ENCODE data around the gene ELOVL6. TPM values are rescaled to one million over a fixed set of nuclear protein-coding genes. Genes with fewer than 3 reads are reported as not detected.

ELOVL6 gene
- 1 to 10 TPM; 1.3 to 1.5 TPM for total RNA-seq
- 3.5 TPM for polyA plus RNA-seq (ENCODE audit: insufficient read depth, low read depth, low replicate concordance)
- long read RNA-seq, donor 1, full-length matches to known transcripts, result 27 of 27 reads
- long read RNA-seq, donor 1, partial matches to known transcripts, result 0 of 27 reads
- long read RNA-seq, donor 1, other reads (novel, unspliced or antisense), result 0 of 27 reads
- long read RNA-seq, donor 2, full-length matches to known transcripts, result 14 of 14 reads
- long read RNA-seq, donor 2, partial matches to known transcripts, result 0 of 14 reads
- long read RNA-seq, donor 2, other reads (novel, unspliced or antisense), result 0 of 14 reads

- DNase-seq, result peak; percentile 67
Observed at GRCh38 chr4:110198435-110199416, at the start of gene ELOVL6. Gene ELOVL6, minus strand, starts transcription at chr4:110198615. Its CDS starts 280 bp downstream, at chr4:110198335.

GRCh38 chr4:110248100-110248499, 49.7 kb upstream of the ELOVL6 start:
- Histone ChIP-seq H3K27me3 (no peaks in the 10 kb centered on the region), H3K4me3 (no peak overlapping the region), H3K36me3 (ENCODE audit: low read depth, missing control alignments) (no peaks in the 10 kb centered on the region), H3K9me3 (no peaks in the 10 kb centered on the region), H3K27ac (no peak overlapping the region), H3K4me1 (no peaks in the 10 kb centered on the region)
- intact Hi-C loops (cut with DNase I; ENCODE audit: low total_unique reads), result no loop called here
- no peak for DNase-seq
- WGBS, 2 donors, result 80 to 82% methylated on average over 4 of the region's 4 CpGs
- TF ChIP-seq CTCF (IDR thresholded peaks at IDR 0.05), result no peak
- TF ChIP-seq POLR2A (IDR thresholded peaks at IDR 0.05), result no peak

More at GRCh38 chr4:110198435-110199416, at the start of gene ELOVL6:
- H3K4me3 ChIP-seq, result peak within 1 kb of the TSS; percentile 85 to 88
- intact Hi-C loops (cut with DNase I; ENCODE audit: low total_unique reads), result no loop called here
- no peaks in the 10 kb centered on the region for H3K27me3 ChIP-seq
- no peak for TF ChIP-seq POLR2A (IDR thresholded peaks at IDR 0.05)
- TF ChIP-seq CTCF (IDR thresholded peaks at IDR 0.05), result no peak
- H3K9me3 ChIP-seq, result no peaks in the 10 kb centered on the region
- 1% methylated on average over 37 to 48 of the region's 48 CpGs for WGBS, 2 donors
- no peaks in the 10 kb centered on the region for H3K36me3 ChIP-seq (ENCODE audit: low read depth, missing control alignments)
- peaks cover 5% of the 10 kb centered on the region for H3K4me1 ChIP-seq
- H3K27ac ChIP-seq, result peak within 1 kb of the TSS in 1 of 2 donors; percentile 87

- intact Hi-C loops (cut with DNase I; ENCODE audit: low total_unique reads), result no loop called here
- TF ChIP-seq CTCF (IDR thresholded peaks at IDR 0.05), result no peak
- DNase-seq, result no peak
- H3K27ac ChIP-seq, result no peak overlapping the region
- no peak overlapping the region for H3K4me3 ChIP-seq
- no peaks in the 10 kb centered on the region for H3K36me3 ChIP-seq (ENCODE audit: low read depth, missing control alignments)
- no peaks in the 10 kb centered on the region for H3K27me3 ChIP-seq
- no peaks in the 10 kb centered on the region for H3K4me1 ChIP-seq
- no peaks in the 10 kb centered on the region for H3K9me3 ChIP-seq
- 92 to 96% methylated on average over 3 of the region's 3 CpGs for WGBS, 2 donors
Observed at GRCh38 chr4:110247591-110247990, 49.2 kb upstream of the ELOVL6 start.

- Histone ChIP-seq H3K4me1 (no peaks in the 10 kb centered on the region), H3K36me3 (ENCODE audit: low read depth, missing control alignments) (no peaks in the 10 kb centered on the region), H3K4me3 (no peak overlapping the region), H3K9me3 (no peaks in the 10 kb centered on the region), H3K27ac (no peak overlapping the region), H3K27me3 (no peaks in the 10 kb centered on the region)
- TF ChIP-seq POLR2A (IDR thresholded peaks at IDR 0.05) (no peak), CTCF (IDR thresholded peaks at IDR 0.05) (no peak)
- intact Hi-C loops (cut with DNase I; ENCODE audit: low total_unique reads), result no loop called here
- DNase-seq, result no peak
- WGBS, 2 donors, result 57 to 65% methylated on average over 5 of the region's 5 CpGs
Observed at GRCh38 chr4:110245577-110245976, 47.2 kb upstream of the ELOVL6 start.

Data from testis (tissue), 5 donors.